DOHH2 (cell line): Measurements from ENCODE around the gene STEAP1B.

Experiments used
- H3F3A ChIP-seq: fragments of 200-600 bp; sonication (generic), shearing (Covaris generic); 2 replicates; pipeline ENCODE4 v1.6.0; 2016; ENCODE audit warnings: antibody characterized with exemption, mild to moderate bottlenecking; ENCODE audit not compliant: control insufficient read depth, insufficient read depth
- H3K27ac ChIP-seq: fragments of 200-600 bp; sonication (generic); 2 replicates; pipeline ENCODE4 v1.5.1; 2014; ENCODE audit warnings: low read depth, mild to moderate bottlenecking, low read length, moderate library complexity
- H3K27me3 ChIP-seq: fragments of 200-600 bp; sonication (generic); 2 replicates; pipeline ENCODE4 v1.6.1; 2014; ENCODE audit warnings: mild to moderate bottlenecking, low read length, mixed read lengths; ENCODE audit not compliant: control insufficient read depth
- H3K36me3 ChIP-seq: fragments of 200-600 bp; sonication (generic); 2 replicates; pipeline ENCODE4 v1.6.1; 2014; ENCODE audit warnings: mild to moderate bottlenecking, low read length, moderate library complexity, mixed read lengths; ENCODE audit not compliant: control insufficient read depth
- H3K4me1 ChIP-seq: fragments of 200-600 bp; sonication (generic); 2 replicates; pipeline ENCODE4 v1.6.1; 2014; ENCODE audit warnings: mild to moderate bottlenecking, low read length, mixed read lengths; ENCODE audit not compliant: control insufficient read depth
- H3K4me2 ChIP-seq: fragments of 200-600 bp; sonication (generic); 2 replicates; pipeline ENCODE4 v1.6.0; 2014; ENCODE audit warnings: mild to moderate bottlenecking, low read length, moderate library complexity
- H3K4me3 ChIP-seq: fragments of 200-600 bp; sonication (generic); 2 replicates; pipeline ENCODE4 v1.5.1; 2014; ENCODE audit warnings: mild to moderate bottlenecking, low read length, mixed read lengths
- H3K79me2 ChIP-seq: fragments of 200-600 bp; sonication (generic); 2 replicates; pipeline ENCODE4 v1.6.1; 2014; ENCODE audit warnings: mild to moderate bottlenecking, low read length, mixed read lengths; ENCODE audit not compliant: control insufficient read depth
- H3K9me2 ChIP-seq: fragments of 200-600 bp; sonication (generic); replicated peaks from 2 replicates; pipeline ENCODE4 v1.6.1; 2014; ENCODE audit warnings: mild to moderate bottlenecking, low read length, mixed read lengths; ENCODE audit not compliant: control insufficient read depth
- H3K9me3 ChIP-seq: fragments of 200-600 bp; sonication (generic); 2 replicates; pipeline ENCODE4 v1.6.1; 2014; ENCODE audit warnings: antibody characterized with exemption, low read length, mixed read lengths; ENCODE audit not compliant: control insufficient read depth, insufficient read depth
- H4K20me1 ChIP-seq: fragments of 200-600 bp; sonication (generic); 2 replicates; pipeline ENCODE4 v1.6.0; 2014; ENCODE audit warnings: low read depth, mild to moderate bottlenecking, antibody characterized with exemption, low read length, moderate library complexity; ENCODE audit not compliant: control insufficient read depth, insufficient read depth
- CTCF ChIP-seq: fragments of 200-600 bp; sonication (generic); IDR thresholded peaks from one replicate; pipeline ENCODE4 v1.5.1; 2014; ENCODE audit warnings: antibody characterized with exemption, mild to moderate bottlenecking, low read depth, low read length; ENCODE audit not compliant: poor library complexity, severe bottlenecking
- EZH2phosphoT487 ChIP-seq: fragments of 200-600 bp; sonication (generic); IDR thresholded peaks from 2 replicates; pipeline ENCODE4 v1.6.1; 2017; ENCODE audit warnings: borderline replicate concordance, mild to moderate bottlenecking, antibody characterized with exemption, low read length, moderate library complexity, mixed read lengths

The STEAP1B gene

DNA sequence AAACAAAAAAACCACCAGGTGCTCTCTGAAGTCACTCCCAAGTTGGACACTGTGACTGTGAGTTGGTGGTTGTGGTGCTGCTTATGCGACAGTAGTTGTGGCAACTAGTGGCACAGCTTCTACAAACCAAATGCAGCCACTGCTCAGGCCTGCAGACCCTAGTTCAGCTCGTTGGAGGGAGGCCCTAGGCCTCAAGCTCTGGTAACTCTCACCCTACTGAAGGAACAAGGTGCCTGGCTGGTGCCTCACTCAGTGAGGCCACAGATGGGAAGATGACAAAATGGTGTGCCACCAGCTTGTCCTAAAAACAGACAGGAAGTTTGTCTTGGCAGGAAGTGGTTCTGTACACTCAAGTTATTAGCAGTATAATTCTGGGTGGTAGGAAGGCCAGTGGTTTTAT, 97.7 kb downstream of the STEAP1B start:
- Histone ChIP-seq H3F3A (peaks cover 30% of the 10 kb centered on the region), H3K9me2 (no peaks in the 10 kb centered on the region), H4K20me1 (no peaks in the 10 kb centered on the region), H3K4me3 (peak overlapping the region; percentile 48), H3K27me3 (no peaks in the 10 kb centered on the region), H3K36me3 (peaks cover 21% of the 10 kb centered on the region; the same call in 1 of the 2 replicates), H3K4me1 (peaks cover 93% of the 10 kb centered on the region), H3K79me2 (peaks cover 4% of the 10 kb centered on the region; the same call in 1 of the 2 replicates), H3K4me2 (peak overlapping the region; percentile 70), H3K9me3 (no peaks in the 10 kb centered on the region; the same call in 1 of the 2 replicates), H3K27ac (peak overlapping the region; percentile 95)
- TF ChIP-seq EZH2phosphoT487 (no peak), CTCF (no peak)

- Histone ChIP-seq H3K27ac (peak overlapping the region; percentile 95), H3K4me1 (peaks cover 92% of the 10 kb centered on the region), H4K20me1 (no peaks in the 10 kb centered on the region), H3K79me2 (peaks cover 4% of the 10 kb centered on the region; the same call in 1 of the 2 replicates), H3F3A (peaks cover 30% of the 10 kb centered on the region), H3K4me3 (peak overlapping the region; percentile 48), H3K4me2 (peak overlapping the region; percentile 70), H3K27me3 (no peaks in the 10 kb centered on the region), H3K36me3 (peaks cover 21% of the 10 kb centered on the region; the same call in 1 of the 2 replicates), H3K9me3 (no peaks in the 10 kb centered on the region; the same call in 1 of the 2 replicates), H3K9me2 (no peaks in the 10 kb centered on the region)
- no peak for TF ChIP-seq CTCF
- no peak for TF ChIP-seq EZH2phosphoT487
These were observed 98.9 kb downstream of the STEAP1B start for GRCh38 chr7:22400936-22401553.

DNA sequence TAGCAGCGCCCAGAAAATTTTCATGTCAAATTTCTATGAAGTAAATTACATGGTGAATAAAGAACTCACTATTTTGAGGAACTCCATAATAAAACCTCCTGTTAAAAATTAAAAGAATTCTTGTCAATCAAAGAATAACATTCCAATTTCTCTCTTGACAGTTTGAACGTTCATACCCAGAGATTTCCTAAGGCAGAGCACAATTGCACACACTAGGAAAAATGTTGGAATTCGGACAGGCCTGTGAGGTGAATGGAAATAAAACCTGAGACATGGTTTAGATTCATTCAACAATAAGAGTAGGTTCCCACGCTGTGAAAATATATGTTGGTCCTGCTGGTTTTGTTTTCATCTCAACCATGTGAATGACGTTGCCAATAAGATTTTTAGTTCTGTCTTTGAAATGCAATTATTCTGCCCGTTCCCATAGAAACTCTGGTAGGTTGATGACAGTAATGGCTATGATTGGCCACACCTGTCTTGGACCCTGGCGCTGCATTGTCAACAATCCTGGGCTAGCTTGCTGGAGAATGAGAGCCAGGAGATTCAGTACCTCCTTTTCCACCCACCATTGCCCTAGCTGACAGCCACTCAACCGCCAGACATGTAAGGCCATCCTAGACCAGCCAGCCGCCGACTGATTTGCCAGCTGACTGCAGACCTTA, 99.7 kb downstream of the STEAP1B start:
- H3K36me3 ChIP-seq: peaks cover 21% of the 10 kb centered on the region; the same call in 1 of the 2 replicates
- peaks cover 89% of the 10 kb centered on the region for H3K4me1 ChIP-seq
- peak overlapping the region; percentile 70; the same call in 1 of the 2 replicates for H3K4me2 ChIP-seq
- TF ChIP-seq EZH2phosphoT487: no peak
- TF ChIP-seq CTCF: no peak
- peak overlapping the region; percentile 95 for H3K27ac ChIP-seq
- peaks cover 4% of the 10 kb centered on the region; the same call in 1 of the 2 replicates for H3K79me2 ChIP-seq
- H3K27me3 ChIP-seq: no peaks in the 10 kb centered on the region
- H3F3A ChIP-seq: peaks cover 30% of the 10 kb centered on the region
- no peaks in the 10 kb centered on the region for H4K20me1 ChIP-seq
- H3K9me2 ChIP-seq: no peaks in the 10 kb centered on the region
- H3K4me3 ChIP-seq: no peak overlapping the region
- H3K9me3 ChIP-seq: no peaks in the 10 kb centered on the region; the same call in 1 of the 2 replicates
